GM21737 (cell line): ENCODE data around the gene METTL25.

Experiments
- ATAC-seq: cut with Tn5 transposase; IDR thresholded peaks from one replicate; pipeline ENCODE4 v1.9.1; 2021; ENCODE audit warnings: mild to moderate bottlenecking, moderate library complexity; ENCODE audit not compliant: unreplicated experiment

Gene METTL25

GRCh38 chr12:82461836-82462235 is 103.5 kb downstream of the METTL25 start:
- ATAC-seq = no peak

DNA sequence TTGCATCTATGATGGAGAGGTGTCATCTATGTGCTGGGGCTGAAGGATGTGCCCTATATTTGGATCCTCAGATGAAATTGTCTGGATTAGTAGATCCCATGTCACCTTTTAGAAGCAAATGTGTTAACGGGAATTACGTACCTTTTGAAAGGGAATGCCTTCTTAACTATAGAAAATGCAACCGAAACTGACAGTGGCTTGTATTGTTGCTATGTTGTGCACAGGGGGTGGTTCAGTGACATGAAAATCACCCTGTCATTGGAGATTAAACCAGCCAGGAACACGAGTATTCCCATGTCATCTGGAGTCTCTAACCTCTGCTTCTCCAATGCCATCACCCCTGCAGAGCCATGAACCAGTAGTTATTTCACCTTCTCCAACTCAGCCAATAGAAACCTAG is 110.2 kb downstream of the METTL25 start:
- ATAC-seq = no peak

GRCh38 chr12:82470906-82471512 is 112.7 kb downstream of the METTL25 start:
- ATAC-seq = no peak

GRCh38 chr12:82473111-82473754 is 114.9 kb downstream of the METTL25 start:
- ATAC-seq = no peak

DNA sequence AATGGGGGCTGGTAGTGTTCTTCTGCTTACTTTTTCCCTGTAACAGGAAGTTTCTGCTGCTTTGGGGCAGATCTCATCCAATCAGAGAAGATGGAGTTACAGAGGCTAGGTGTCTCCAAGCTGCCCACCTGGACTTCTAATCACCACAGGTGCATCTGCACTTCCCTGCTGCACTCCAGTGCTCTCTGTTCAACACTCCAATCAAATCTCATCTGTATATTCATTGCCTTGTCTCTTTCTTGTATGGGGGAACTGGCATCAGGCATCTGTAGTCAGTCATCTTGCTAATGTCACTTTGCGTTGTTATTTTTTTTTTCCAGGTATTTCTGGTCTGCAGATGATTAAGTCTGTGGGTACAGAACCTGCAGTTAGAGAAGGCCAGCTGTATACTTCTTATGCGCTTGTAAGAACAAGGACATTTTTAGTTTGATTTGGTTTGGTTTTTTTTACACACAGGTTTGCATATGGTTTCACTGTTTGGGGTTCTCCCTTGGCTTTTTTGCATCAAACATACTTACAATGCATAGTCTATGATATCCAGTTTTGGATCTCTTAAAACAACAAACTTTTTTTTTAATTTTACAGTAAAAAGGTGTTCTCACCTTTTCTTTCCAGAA is 116.0 kb downstream of the METTL25 start:
- ATAC-seq = peak; percentile 69

DNA sequence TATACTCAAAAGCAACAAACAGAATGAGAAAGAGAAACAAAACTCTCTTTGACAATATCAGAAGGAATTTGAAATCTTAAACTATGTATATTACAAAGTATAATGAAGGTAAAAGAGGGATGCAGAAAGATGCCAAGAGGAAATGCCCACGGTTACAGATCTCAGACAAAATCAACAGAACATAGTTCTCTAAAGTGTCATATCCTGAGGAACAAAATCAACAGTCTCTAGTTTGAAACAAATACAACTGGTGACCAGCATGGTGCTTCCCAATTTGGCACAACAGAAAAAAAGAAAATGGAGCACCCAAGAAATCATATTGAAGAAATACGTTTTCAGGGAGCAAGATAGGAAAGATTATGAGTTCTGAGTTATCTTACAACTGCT is 116.5 kb downstream of the METTL25 start:
- peak; percentile 5 for ATAC-seq

DNA sequence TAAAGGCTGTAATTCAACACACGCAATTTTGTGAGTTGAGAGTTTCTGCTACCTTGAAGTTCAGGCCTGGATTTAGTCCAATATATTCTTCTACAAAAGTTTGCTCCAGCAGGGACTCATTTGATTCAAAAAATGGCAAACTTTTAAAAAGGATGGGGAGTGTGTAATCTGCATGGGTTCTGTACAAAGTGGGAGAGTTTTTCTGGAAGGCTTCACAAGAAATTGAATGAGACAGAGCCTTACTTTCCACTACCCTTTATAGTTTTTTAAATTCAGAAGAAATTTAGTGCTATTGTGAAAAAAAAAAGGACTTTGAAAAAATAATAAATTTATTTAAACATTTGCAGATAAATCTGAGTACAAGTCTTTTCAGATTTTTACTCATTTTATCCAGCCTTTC is 116.9 kb downstream of the METTL25 start:
- no peak for ATAC-seq

GRCh38 chr12:82476511-82476910 is 118.2 kb downstream of the METTL25 start:
- no peak for ATAC-seq

DNA sequence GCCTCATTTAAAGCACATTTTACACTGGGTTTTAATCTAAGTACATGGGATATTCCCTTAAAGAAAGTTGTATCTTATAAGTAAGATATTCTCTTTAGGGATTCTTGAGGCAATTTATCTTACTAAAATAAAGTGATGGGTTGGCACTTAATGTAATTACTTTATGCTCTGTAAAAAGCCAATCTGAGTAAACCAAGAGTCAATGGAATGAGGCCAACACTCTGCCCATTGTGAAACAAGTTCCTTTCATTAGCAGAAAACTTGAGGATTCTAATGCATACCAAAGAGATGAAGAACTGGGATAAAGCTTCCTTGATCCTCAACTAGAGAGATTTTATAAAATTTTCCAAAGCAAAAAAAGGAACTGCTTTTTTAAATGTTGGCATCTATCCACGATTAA is 121.2 kb downstream of the METTL25 start:
- no peak for ATAC-seq

- ATAC-seq = no peak
These were observed 122.3 kb downstream of the METTL25 start for GRCh38 chr12:82480606-82481005.

DNA sequence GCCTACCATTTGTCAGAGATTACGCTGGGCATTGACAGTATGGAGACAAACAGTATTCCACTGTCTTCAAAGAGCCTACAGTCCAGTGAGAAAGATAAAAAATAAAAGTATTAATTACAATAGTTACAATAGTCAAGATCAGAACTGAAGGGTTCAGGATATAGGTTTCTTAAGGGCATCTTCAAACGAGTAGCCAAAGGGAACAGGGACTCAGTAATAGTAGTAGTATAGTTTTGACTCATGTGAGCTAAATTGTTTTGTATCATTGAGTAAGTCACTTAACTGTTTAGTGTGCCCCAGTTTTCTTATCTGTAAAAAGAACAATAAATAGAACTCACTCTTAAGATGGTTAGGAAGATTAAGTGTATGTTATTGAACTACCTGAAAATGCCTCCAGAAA is 123.6 kb downstream of the METTL25 start:
- no peak for ATAC-seq

DNA sequence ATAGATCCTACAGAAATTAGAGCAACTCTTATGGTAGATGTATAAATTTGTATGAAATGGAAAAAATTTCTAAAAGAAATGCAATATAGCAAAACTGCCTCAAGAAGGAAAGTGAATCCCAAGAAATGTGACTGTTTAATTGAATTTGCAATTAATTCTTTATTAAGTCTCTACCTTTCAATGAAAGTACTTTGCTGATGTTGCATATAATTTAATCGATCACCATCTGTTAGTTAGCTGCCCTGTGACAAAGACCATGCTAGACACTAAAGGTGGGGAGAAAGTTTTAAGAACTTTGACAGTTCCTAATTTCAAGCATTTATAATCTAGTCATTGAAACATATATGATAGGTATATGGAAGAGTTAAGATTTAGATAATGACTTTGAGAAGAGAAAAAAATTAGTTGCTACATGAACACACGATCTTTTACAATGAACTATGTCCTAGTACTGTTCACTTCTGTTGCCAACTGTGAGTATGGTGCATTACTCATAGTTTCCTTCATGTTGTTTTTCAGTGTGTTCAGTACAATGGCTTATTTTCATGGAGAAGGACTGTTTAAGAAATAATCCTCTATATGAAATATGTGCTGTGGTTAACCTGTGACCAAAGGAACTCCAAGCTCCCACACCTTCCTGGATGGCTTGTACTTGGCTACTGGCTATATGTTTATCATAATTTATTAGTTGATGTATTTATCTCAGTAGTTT is 128.4 kb downstream of the METTL25 start:
- ATAC-seq = no peak

GRCh38 chr12:82504409-82504808 is 146.1 kb downstream of the METTL25 start:
- ATAC-seq = no peak

- ATAC-seq = no peak
These were observed 146.8 kb downstream of the METTL25 start for GRCh38 chr12:82505150-82505549.

DNA sequence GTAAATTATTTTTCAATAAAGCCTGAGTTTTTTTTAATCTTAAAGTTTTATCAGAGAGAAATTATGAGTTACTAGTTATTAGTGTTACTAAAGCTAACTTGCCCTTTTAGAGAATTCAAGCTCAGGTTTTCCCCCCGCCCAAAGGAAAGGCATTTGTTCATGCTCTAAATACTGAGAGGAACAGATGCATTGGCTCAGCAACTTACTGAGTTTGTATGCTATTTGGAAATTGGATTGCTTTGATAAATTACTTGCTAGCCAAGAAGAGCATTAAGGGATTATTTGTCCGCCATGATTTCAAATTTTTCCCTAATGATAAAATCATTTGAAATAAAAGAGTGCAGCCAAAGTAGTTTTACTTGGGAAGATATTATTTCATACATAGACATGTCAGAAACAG is 149.4 kb downstream of the METTL25 start:
- ATAC-seq = no peak

DNA sequence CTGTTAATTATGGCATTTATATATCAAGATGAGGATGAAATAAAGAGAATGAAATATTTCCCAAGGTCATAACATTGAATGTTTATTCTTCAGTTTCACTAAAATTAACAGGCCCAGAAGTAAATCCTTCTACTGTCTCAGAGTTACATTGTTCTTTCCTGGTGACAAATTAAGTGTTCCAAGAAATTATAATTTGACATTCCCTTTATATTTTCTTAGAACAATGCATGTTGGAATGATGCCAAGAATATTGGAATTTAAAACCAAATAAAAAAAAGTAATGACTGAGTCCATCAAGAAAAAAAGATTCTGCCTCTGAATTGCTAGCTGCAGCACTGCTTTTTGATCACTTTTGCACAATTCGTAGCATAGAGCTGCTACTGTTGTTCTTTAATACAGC is 152.1 kb downstream of the METTL25 start:
- no peak for ATAC-seq

- no peak for ATAC-seq
These were observed 156.6 kb downstream of the METTL25 start for GRCh38 chr12:82514880-82515279.

DNA sequence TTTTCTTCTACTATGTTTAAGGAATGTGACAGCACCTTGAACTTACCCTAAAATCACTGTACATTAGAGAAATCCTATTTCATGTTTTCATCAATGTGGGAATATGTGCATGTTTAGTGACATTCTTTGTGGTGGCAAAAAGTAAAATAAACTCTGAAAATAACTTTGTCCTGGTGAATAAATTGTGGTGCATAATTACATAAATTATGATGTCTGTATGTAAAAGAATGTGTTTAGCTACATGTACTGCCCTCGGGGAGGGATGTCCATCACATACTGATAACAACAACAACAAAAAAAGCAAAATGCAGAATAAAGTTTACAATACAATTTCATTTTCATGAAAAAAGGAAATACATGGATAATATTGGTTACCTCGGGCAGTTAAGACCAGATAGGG is 157.3 kb downstream of the METTL25 start:
- no peak for ATAC-seq

DNA sequence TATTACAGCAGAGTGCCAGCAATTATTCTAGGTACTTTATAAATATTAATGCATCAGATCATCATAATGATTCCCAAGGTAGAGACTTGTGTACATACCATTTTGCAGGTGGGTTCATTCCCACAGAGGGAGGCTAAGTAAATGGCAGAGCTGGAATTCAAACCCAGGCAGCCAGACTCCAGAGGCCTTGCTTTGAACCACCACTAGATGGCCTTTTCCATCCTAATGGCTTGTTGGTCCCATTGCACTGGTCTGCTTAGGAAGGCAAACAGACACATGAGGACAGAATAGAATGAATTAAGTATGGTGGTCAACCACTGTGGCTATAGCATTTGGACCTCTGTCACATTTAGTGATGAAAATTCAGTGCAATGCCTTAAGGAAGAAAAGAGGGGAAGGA is 158.7 kb downstream of the METTL25 start:
- peak; percentile 81 for ATAC-seq

GRCh38 chr12:82517808-82518207 is 159.5 kb downstream of the METTL25 start:
- ATAC-seq = no peak

DNA sequence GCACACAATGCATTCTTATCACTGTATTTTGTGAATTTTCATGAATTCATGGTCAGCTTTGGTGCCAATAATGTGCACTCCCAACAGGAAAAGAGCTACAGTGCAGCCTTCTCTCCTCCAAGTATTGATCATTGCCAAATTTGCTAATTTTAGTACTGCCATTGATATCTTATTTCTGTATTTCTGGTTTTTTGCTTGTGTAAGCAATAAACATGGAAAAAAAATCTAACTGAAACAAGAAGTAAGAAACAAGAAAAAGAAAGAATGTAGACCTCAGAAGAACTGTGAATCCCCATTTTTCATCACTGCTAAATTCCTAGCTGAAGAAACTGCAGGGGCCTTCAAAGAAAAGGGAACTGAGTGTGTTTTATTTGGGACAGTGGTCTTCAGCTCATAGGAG is 161.2 kb downstream of the METTL25 start:
- no peak for ATAC-seq

GRCh38 chr12:82522285-82522684 is 164.0 kb downstream of the METTL25 start:
- no peak for ATAC-seq
